Neural cell (in vitro differentiated cells): ENCODE results near the gene PECR. TPM values are rescaled to one million over a fixed set of nuclear protein-coding genes. Genes with fewer than 3 reads are reported as not detected.

Source experiments
- H2AFZ ChIP-seq: fragments of 200-600, 300-800 bp; sonication (generic), shearing (Covaris generic); 2 replicates; pipeline ENCODE4 v1.6.0; 2014; ENCODE audit warnings: low read depth, mild to moderate bottlenecking, antibody characterized with exemption, low read length, moderate library complexity
- H3F3A ChIP-seq: fragments of 200-600 bp; shearing (Covaris generic); 2 replicates; pipeline ENCODE4 v1.6.1; 2016; ENCODE audit warnings: mild to moderate bottlenecking, moderate library complexity, mixed read lengths, antibody characterized with exemption, low read length; ENCODE audit not compliant: insufficient read depth, poor library complexity, severe bottlenecking
- H3K27ac ChIP-seq: fragments of 200-600, 300-800 bp; sonication (generic), shearing (Covaris generic); 2 replicates; pipeline ENCODE4 v1.5.1; 2014; ENCODE audit warnings: mild to moderate bottlenecking, low read length, moderate library complexity
- H3K27me3 ChIP-seq: fragments of 300-800, 200-600 bp; sonication (generic), shearing (Covaris generic); 2 replicates; pipeline ENCODE4 v1.6.0; 2014; ENCODE audit warnings: mild to moderate bottlenecking, low read depth, low read length, moderate library complexity; ENCODE audit not compliant: insufficient read depth
- H3K36me3 ChIP-seq: fragments of 300-800, 200-600 bp; sonication (generic), shearing (Covaris generic); 2 replicates; pipeline ENCODE4 v1.5.1; 2014; ENCODE audit warnings: mild to moderate bottlenecking, antibody characterized with exemption, low read length, moderate library complexity; ENCODE audit not compliant: insufficient read depth
- H3K4me2 ChIP-seq: fragments of 300-800, 200-600 bp; sonication (generic), shearing (Covaris generic); 2 replicates; pipeline ENCODE4 v1.6.0; 2014; ENCODE audit warnings: mild to moderate bottlenecking, low read length
- H3K4me3 ChIP-seq: fragments of 300-800, 200-600 bp; sonication (generic), shearing (Covaris generic); 2 replicates; pipeline ENCODE4 v1.5.1; 2014; ENCODE audit warnings: mild to moderate bottlenecking, low read length, moderate library complexity
- H3K79me2 ChIP-seq: fragments of 200-600 bp; shearing (Covaris generic); replicated peaks from 2 replicates; pipeline ENCODE4 v1.6.0; 2014; ENCODE audit warnings: mild to moderate bottlenecking, low read length, moderate library complexity; ENCODE audit not compliant: insufficient read depth
- H3K9ac ChIP-seq: fragments of 300-800, 200-600 bp; sonication (generic), shearing (Covaris generic); 2 replicates; pipeline ENCODE4 v1.6.1; 2016; ENCODE audit warnings: mild to moderate bottlenecking, low read length, mixed read lengths
- H3K9me2 ChIP-seq: fragments of 200-600 bp; shearing (Covaris generic); 2 replicates; pipeline ENCODE4 v1.6.1; 2016; ENCODE audit warnings: mild to moderate bottlenecking, low read length, mixed read lengths; ENCODE audit not compliant: insufficient read depth
- H3K9me3 ChIP-seq: fragments of 200-600, 300-800 bp; sonication (generic), shearing (Covaris generic); 2 replicates; pipeline ENCODE4 v1.6.1; 2016; ENCODE audit warnings: mild to moderate bottlenecking, mixed run types, low read length, moderate library complexity, mixed read lengths
- H4K20me1 ChIP-seq: fragments of 200-600 bp; shearing (Covaris generic); 2 replicates; pipeline ENCODE4 v1.6.1; 2016; ENCODE audit warnings: mild to moderate bottlenecking, mixed run types; ENCODE audit not compliant: insufficient read depth
- EP300 ChIP-seq: fragments of 450-650 bp; conservative IDR thresholded peaks from 2 replicates; pipeline ENCODE4 v1.6.1; 2014; ENCODE audit warnings: antibody characterized with exemption, mild to moderate bottlenecking, moderate library complexity; ENCODE audit not compliant: poor library complexity, severe bottlenecking
- EZH2 ChIP-seq: fragments of 200-600, 300-800 bp; shearing (Covaris generic), sonication (generic); IDR thresholded peaks from 2 replicates; pipeline ENCODE4 v1.6.1; 2014; ENCODE audit warnings: antibody characterized with exemption, low read length, borderline replicate concordance, mild to moderate bottlenecking; ENCODE audit not compliant: insufficient read depth, poor library complexity, severe bottlenecking
- MXI1 ChIP-seq: fragments of 450-650 bp; conservative IDR thresholded peaks from 2 replicates; pipeline ENCODE4 v1.6.1; 2014; ENCODE audit warnings: antibody characterized with exemption, mild to moderate bottlenecking; ENCODE audit not compliant: poor library complexity, severe bottlenecking
- POLR2AphosphoS5 ChIP-seq: IDR thresholded peaks from 2 replicates; pipeline ENCODE4 v1.6.1; 2012
- RAD21 ChIP-seq: fragments of 450-650 bp; conservative IDR thresholded peaks from 2 replicates; pipeline ENCODE4 v1.6.1; 2014; ENCODE audit warnings: antibody characterized with exemption, mild to moderate bottlenecking, moderate library complexity
- REST ChIP-seq: IDR thresholded peaks from 2 replicates; pipeline ENCODE4 v1.6.1; 2012; ENCODE audit warnings: borderline replicate concordance
- SMC3 ChIP-seq: fragments of 450-650 bp; conservative IDR thresholded peaks from 2 replicates; pipeline ENCODE4 v1.6.1; 2014; ENCODE audit warnings: antibody characterized with exemption, mild to moderate bottlenecking, moderate library complexity; ENCODE audit not compliant: poor library complexity
- TAF1 ChIP-seq: IDR thresholded peaks from 2 replicates; pipeline ENCODE4 v1.6.1; 2012; ENCODE audit warnings: low read depth
- polyA plus RNA-seq: library from polyadenylated mRNA; depleted of rRNA; stranded (reverse); fragments of >200 nt; gene quantifications from 2 replicates; pipeline ENCODE4 v1.2.3, GENCODE V29; 2014
- TF ChIP-seq, protein P1 (sequence below): fragments of 450-650 bp; IDR thresholded peaks from 2 replicates; pipeline ENCODE4 v1.5.1; 2014; ENCODE audit warnings: antibody characterized with exemption, mild to moderate bottlenecking, moderate library complexity; ENCODE audit not compliant: poor library complexity, severe bottlenecking

Gene PECR
- polyA plus RNA-seq, 1 donor from 2014 or later, result 22.1 TPM

- H4K20me1 ChIP-seq, result no peaks in the 10 kb centered on the region
- H3K4me3 ChIP-seq, result no peak overlapping the region
- no peaks in the 10 kb centered on the region for H3K9me2 ChIP-seq
- H3F3A ChIP-seq, result no peaks in the 10 kb centered on the region
- H3K9ac ChIP-seq, result no peak overlapping the region
- H3K27ac ChIP-seq, result no peak overlapping the region
- no peak overlapping the region for H2AFZ ChIP-seq
- H3K79me2 ChIP-seq, result no peaks in the 10 kb centered on the region
- H3K27me3 ChIP-seq, result no peaks in the 10 kb centered on the region
- no peak for TF ChIP-seq EP300
- no peak for TF ChIP-seq POLR2AphosphoS5
- TF ChIP-seq EZH2, result no peak
- TF ChIP-seq, protein P1, sequence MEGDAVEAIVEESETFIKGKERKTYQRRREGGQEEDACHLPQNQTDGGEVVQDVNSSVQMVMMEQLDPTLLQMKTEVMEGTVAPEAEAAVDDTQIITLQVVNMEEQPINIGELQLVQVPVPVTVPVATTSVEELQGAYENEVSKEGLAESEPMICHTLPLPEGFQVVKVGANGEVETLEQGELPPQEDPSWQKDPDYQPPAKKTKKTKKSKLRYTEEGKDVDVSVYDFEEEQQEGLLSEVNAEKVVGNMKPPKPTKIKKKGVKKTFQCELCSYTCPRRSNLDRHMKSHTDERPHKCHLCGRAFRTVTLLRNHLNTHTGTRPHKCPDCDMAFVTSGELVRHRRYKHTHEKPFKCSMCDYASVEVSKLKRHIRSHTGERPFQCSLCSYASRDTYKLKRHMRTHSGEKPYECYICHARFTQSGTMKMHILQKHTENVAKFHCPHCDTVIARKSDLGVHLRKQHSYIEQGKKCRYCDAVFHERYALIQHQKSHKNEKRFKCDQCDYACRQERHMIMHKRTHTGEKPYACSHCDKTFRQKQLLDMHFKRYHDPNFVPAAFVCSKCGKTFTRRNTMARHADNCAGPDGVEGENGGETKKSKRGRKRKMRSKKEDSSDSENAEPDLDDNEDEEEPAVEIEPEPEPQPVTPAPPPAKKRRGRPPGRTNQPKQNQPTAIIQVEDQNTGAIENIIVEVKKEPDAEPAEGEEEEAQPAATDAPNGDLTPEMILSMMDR, result no peak
- TF ChIP-seq TAF1, result no peak
- TF ChIP-seq SMC3, result no peak
- TF ChIP-seq RAD21, result no peak
- no peak for TF ChIP-seq REST
- TF ChIP-seq MXI1, result no peak
- H3K9me3 ChIP-seq, result no peaks in the 10 kb centered on the region
- no peak overlapping the region for H3K4me2 ChIP-seq
- H3K36me3 ChIP-seq, result no peaks in the 10 kb centered on the region
These were observed 62.9 kb downstream of the PECR start for GRCh38 chr2:216018709-216019108.

- H3K4me2 ChIP-seq, result no peak overlapping the region
- no peak overlapping the region for H2AFZ ChIP-seq
- no peaks in the 10 kb centered on the region for H3K79me2 ChIP-seq
- no peaks in the 10 kb centered on the region for H3K9me3 ChIP-seq
- H3K27me3 ChIP-seq, result no peaks in the 10 kb centered on the region
- no peak overlapping the region for H3K9ac ChIP-seq
- no peaks in the 10 kb centered on the region for H3K9me2 ChIP-seq
- TF ChIP-seq EP300 (no peak), EZH2 (no peak), SMC3 (no peak), MXI1 (no peak), RAD21 (no peak), REST (no peak), POLR2AphosphoS5 (no peak), TAF1 (no peak)
- TF ChIP-seq, protein P1, result no peak
- H3K4me3 ChIP-seq, result no peak overlapping the region
- no peak overlapping the region for H3K27ac ChIP-seq
- no peaks in the 10 kb centered on the region for H3K36me3 ChIP-seq
- H3F3A ChIP-seq, result no peaks in the 10 kb centered on the region
- H4K20me1 ChIP-seq, result no peaks in the 10 kb centered on the region
These were observed 64.2 kb downstream of the PECR start for GRCh38 chr2:216017365-216017764.
